VCaP (cell line): ENCODE results near the gene EML4.
"Not testable (repeated sequence)": the region's sequence is repeated elsewhere in the genome, so short reads cannot be mapped to it uniquely, and the experiment has no call there.

ENCODE experiments used
- H3K27ac ChIP-seq: fragments of 450-650 bp; 2 replicates; pipeline ENCODE4 v1.5.1; 2017
- CTCF ChIP-seq: fragments of 450-650 bp; conservative IDR thresholded peaks from 2 replicates; pipeline ENCODE4 v1.5.1; 2017; ENCODE audit warnings: mild to moderate bottlenecking, moderate library complexity

Gene EML4

DNA sequence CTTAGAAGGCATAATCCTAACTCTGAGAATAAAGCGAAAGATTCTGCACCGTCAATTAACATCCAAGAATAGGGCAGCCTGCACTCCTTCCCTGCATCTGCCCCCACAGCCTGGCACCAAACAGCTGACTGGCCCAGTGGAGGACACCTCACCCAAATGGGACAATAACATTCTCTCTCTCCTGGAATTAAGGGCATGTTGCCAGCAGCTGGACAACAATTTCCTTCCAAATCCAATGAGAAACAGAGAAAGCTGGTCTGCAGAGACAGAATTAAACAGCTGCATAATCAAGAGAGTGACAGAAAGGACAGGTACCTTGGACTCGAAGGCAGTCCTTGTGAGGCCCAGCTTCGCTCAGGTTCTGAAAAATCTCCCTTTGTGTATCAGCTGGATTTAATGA, 176.8 kb downstream of the EML4 start:
- no peak for TF ChIP-seq CTCF

GRCh38 chr2:42346856-42347255, 177.7 kb downstream of the EML4 start:
- not testable (repeated sequence) for H3K27ac ChIP-seq

More for the DNA sequence above, 176.8 kb downstream of the EML4 start:
- no peak overlapping the region for H3K27ac ChIP-seq

GRCh38 chr2:42347518-42347917, 178.4 kb downstream of the EML4 start:
- not testable (repeated sequence) for H3K27ac ChIP-seq

- H3K27ac ChIP-seq: no peak overlapping the region
- no peak for TF ChIP-seq CTCF
These were observed 179.1 kb downstream of the EML4 start for GRCh38 chr2:42348113-42348805.

GRCh38 chr2:42350434-42351063, 181.4 kb downstream of the EML4 start:
- peak overlapping the region; percentile 17; the same call in 1 of the 2 replicates for H3K27ac ChIP-seq
- no peak for TF ChIP-seq CTCF

DNA sequence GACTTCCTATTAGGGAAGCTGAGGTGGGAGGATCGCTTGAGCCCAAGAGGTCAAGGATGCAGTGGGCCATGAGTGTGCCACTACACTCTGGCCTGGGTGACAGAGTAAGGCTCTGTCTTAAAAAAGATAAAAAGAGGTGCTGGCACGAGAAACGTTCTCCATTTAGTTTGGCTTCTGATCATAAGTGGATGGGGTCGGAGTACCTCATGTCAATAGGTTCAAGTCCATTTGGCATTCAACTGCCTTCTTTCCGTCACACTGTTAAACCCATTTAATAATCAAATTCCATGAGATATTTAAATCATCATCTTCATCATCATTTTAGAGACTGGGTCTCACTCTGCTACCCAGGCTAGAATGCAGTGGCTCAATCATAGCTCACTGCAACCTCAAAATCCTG, 182.7 kb downstream of the EML4 start:
- H3K27ac ChIP-seq: no peak overlapping the region

DNA sequence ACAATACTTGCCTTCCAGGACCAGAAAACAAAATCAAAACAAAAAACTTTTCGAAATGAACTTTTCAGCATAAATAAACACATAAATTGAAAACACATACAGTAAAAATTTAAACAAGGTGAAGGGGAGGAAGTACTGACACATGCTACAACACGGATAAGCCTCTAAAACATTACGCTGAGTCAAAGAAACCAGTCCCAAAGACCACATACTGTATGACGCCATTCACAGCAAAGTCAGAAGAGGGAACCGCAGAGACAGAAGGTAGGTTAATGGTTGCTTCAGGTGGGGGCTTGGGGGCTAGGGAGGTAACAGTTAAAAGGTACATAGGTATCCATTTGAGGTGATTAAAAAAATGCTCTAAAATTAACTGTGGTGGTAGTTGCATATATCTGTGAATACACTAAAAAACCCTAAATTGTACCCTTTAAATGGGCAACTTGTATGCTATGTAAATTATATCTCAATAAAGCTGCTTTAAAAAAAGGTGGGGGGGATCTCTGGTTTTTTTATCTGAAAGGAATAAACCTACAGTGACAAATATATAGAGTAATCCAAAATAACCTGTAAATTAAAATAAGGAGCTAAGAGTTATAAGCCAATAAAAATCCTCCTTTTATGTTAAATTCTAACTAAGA, 184.8 kb downstream of the EML4 start:
- no peak overlapping the region for H3K27ac ChIP-seq
- no peak for TF ChIP-seq CTCF

More for the DNA sequence above, 182.7 kb downstream of the EML4 start:
- no peak for TF ChIP-seq CTCF

GRCh38 chr2:42359304-42359964, 190.3 kb downstream of the EML4 start:
- H3K27ac ChIP-seq: peak overlapping the region; percentile 97
- no peak for TF ChIP-seq CTCF
